NCI-H446 (cell line): ENCODE measurements around the gene AATK.
A peak's percentile ranks its signal among the peaks of the same experiment; 100 is the strongest.

Experiments
- DNase-seq, 2 experiments: peaks; one replicate each; lab custom pipeline; 2025; lab: John Stamatoyannopoulos, UW

Gene AATK, protein sequence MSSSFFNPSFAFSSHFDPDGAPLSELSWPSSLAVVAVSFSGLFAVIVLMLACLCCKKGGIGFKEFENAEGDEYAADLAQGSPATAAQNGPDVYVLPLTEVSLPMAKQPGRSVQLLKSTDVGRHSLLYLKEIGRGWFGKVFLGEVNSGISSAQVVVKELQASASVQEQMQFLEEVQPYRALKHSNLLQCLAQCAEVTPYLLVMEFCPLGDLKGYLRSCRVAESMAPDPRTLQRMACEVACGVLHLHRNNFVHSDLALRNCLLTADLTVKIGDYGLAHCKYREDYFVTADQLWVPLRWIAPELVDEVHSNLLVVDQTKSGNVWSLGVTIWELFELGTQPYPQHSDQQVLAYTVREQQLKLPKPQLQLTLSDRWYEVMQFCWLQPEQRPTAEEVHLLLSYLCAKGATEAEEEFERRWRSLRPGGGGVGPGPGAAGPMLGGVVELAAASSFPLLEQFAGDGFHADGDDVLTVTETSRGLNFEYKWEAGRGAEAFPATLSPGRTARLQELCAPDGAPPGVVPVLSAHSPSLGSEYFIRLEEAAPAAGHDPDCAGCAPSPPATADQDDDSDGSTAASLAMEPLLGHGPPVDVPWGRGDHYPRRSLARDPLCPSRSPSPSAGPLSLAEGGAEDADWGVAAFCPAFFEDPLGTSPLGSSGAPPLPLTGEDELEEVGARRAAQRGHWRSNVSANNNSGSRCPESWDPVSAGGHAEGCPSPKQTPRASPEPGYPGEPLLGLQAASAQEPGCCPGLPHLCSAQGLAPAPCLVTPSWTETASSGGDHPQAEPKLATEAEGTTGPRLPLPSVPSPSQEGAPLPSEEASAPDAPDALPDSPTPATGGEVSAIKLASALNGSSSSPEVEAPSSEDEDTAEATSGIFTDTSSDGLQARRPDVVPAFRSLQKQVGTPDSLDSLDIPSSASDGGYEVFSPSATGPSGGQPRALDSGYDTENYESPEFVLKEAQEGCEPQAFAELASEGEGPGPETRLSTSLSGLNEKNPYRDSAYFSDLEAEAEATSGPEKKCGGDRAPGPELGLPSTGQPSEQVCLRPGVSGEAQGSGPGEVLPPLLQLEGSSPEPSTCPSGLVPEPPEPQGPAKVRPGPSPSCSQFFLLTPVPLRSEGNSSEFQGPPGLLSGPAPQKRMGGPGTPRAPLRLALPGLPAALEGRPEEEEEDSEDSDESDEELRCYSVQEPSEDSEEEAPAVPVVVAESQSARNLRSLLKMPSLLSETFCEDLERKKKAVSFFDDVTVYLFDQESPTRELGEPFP (N-terminal part only)

DNA sequence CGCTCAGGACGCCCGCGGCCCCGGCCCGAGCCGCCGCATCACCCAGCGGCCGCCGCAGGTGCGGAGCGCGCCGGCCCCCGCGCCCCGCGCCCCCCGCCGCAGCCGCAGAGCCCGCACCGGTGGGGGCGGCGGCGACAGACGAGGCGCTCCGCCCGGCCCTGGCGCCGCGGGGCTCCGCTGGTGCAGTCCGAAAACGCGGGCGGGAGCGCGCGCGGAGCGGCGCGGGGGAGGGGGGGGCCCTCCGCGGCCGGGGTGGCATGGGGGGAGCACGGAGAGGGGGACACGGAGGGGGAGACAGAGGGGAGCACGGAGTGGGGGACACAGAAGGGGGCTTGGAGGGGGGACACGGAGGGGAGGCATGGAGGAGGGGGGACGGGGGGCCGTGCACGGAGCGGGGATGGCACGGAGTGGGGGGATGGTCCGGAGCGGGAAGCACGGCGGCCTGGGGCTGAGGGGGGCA, at the start of gene AATK:
Gene AATK, minus strand, starts transcription at position 189 of the 460 bp plus-strand sequence. CDS start 229 bp downstream, outside the sequence.
- no peak for DNase-seq

DNA sequence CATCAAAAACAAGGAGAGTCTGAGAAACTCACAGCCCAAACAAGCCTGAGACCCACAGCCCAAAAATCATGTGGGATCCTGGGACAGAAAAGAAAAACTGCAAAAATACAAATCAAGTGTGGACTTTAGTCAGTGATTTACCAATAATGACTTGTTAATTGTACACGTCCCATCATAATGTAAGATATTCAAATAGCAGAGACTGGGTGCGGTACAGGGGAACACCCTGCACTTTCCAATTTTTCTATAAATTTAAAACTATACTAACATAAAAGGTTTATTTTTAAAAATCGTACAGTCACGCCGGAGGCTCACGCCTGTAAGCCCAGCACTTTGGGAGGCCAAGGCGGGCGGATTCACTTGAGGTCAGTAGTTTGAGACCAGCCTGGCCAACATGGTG, 48.0 kb upstream of the AATK start:
- DNase-seq: no peak

DNA sequence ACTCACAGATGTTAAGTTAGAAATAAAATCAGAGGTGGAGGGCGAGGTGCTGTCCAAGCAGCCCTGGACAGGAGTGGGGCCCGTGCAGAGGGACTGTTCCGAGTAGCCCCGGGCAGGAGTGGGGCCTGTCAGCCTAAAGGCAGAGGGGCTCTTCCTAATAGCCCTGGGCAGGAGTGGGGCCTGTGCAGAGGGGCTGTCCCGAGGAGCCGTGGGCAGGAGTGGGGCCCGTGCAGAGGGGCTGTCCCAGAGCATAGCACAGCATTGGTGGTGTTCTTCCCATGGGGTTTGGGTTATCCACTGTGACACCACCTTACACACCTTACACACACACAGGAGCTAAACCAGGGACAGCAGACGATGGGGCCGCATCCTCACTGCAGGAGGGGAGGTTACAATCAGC, 46.3 kb upstream of the AATK start:
- DNase-seq: no peak

DNA sequence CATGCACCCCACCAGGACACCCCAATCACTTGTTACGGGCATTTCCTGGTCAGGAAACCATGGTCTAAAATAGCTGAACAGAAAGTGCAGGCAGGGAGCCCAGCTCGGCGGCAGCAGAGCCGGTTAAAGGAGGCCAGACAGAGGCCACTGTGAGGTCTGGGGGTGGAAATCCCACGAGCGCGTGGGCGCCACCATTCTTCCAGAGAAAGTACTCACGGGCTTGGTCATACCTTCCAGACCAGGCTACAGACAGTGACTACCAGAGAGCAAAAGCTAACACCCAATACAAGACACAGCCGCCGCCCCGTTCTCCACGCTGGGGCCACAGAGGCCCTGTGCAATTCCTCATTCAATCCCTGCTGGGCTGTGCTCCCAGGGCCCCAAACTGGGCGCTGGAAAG, 44.8 kb upstream of the AATK start:
- no peak for DNase-seq

DNA sequence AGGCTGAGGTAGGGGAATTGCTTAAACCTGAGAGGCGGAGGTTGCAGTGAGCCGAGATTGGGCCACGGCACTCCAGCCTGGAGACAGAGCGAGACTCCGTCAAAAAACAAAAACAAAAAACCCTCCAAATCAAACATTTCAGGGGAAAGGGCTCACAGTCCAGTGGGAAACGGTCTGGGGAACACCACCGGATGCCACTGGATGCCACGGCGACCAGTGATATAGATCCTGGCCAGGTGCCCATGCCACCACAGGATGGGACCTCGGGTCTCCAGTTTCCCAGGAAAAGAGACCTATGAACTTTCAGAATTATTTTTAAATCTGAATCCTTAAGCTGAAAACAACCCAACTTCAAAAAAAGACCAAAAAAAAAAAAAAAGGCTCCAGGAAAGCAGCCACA, 44.4 kb upstream of the AATK start:
- DNase-seq: no peak

DNA sequence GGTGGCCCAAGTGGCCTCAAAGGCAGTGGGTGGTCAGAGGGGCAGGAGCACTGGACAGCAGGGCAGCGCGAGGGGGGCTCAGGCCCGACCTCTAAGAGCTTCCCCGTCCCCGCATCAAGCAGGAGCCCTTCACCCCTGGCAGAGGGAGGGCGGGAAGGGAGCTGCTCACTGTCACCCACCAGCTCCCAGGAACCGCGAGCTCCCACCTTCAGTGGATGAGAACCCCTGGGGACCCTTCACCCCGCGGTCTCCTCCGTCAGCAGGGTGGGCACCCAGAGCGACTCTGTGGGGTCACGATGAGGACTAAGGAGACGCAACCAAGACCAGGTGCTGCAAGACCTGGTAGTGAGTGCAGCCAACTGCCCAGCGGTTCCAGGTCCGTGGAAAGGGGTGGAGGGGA, 43.1 kb upstream of the AATK start:
- no peak for DNase-seq

DNA sequence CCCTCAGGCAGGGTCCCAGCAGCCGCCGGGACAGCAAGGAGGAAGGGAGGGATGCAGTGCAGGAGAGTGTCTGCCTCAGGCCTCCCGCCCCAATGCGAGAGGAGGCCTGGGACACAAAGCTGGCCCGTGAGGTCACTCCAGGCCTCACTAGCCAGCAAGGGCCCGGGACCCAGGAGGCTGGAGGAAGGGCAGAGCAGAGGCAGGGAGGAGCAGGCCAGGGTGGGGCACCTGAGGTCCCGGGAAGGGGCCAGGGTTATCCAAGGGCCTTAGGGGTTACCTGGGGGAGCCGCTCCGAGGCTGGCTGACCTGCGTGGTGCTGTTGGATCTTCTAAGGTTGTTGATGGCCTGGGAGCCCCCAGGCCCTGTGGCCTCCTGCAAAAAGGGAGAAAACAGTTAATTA, 42.6 kb upstream of the AATK start:
- no peak for DNase-seq

DNA sequence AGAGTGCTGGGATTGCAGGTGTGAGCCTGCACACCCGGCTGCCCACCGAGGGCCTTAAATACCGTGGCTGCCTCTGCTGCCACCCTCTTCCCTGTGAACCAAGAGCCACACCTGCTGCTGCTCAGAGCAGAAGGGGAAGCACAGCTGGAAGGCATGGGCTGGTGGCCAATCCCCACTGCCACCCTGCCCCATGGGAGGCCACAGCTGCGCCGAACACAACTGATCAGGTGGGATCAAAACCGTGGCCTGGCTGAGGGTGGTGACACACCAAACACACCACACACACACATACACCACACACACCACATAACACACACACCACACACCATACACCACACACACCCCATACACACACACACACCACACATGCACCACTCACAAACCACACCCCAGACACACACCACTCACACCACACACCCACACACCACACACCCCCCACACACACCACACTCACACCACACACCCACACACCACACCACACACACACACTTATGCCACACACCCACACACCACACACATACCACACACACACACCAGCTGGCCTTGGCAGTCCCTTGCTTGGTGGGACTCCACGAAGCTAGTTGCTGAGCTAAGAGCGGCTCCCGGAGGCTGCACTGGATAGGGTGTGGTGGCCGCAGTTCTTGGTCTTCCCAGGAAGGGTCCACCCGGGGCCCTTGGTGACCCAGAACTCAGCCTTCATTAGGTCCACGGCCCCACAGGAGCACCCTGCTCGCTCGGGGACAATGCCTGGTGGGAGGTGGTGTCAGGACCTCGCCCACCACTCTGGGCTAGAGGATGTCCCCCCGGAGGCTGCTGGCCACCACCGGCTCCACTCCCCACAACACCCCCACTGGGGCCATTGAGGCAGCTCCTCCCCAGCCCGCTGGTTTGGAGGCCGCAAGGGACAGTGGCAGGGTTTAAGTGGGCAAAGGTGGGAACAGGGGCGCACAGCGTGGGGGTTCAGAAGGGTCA, 41.9 kb upstream of the AATK start:
- no peak for DNase-seq

DNA sequence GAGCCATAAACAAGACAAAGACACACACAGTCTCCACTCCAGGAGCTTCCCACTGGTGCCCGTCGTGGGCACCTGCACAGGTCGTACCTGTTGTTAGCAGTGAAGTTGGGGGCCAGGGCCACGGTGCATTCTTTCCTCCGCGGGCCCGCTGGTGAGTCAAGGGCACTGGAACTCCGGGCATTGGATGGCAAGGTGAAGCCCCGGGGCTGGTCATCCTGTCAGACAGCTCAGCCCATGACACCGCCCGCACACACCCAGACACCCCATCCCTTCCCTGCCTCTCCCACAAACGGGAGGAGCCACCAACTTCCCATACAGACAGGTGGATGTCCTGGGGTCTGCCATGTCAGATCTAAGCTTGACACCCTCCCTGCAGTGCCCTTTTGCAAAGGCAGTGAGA, 40.6 kb upstream of the AATK start:
- DNase-seq: no peak

DNA sequence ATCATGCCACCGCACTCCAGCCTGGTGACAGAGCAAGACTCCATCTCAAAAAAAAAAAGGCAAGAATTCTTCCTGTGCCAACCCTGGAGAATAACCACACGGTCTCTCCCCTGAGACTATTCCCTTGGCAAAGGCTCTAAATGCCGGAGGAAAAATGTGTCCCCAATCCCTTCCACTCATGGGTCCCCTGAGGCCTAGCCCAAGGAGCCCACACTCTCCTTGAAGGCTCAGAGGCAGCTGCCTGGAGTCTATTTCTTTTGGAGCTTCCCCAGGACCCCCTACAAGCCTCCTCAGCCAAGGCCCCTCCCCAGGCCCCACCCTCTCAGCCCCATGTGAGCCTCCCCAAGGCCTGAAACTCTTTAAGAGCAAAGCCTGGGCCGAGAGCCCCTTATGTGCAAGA, 40.1 kb upstream of the AATK start:
- DNase-seq: no peak

DNA sequence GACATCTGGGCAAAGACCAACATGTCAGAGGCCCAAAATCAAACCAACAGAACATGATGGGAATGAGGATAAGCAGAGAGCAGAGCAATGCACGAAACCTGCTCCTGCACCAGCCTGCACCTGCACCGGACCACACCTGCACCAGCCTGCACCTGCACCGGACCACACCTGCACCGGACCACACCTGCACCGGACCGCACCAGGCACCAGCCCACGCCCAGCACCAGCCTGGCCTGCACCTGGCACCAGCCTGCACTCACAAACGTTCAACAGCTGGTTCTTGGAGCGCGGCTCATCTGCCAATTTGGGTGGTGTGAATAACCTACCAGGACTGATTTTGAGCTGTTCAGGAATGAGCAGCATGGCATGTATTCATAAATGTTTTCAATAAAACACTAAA, 38.6 kb upstream of the AATK start:
- DNase-seq: no peak

DNA sequence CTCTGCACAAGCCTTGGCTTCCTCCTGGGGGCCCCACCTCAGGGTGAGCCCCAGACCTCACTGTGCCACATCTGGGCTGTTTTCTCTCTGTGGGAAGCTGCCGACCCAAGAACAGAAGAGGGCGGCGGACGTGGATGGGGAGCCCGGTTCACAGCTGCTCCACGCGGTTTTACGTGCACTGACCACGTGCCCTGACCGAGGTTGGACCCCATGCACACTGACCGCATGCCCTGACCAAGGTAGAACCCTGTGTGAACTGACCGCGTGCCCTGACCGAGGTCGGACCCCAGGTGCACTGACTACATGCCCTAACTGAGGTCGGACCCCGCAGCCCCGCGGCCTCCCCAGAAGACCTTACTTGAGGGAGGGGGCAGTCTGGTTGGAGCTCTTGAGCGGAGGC, 37.1 kb upstream of the AATK start:
- DNase-seq: no peak

DNA sequence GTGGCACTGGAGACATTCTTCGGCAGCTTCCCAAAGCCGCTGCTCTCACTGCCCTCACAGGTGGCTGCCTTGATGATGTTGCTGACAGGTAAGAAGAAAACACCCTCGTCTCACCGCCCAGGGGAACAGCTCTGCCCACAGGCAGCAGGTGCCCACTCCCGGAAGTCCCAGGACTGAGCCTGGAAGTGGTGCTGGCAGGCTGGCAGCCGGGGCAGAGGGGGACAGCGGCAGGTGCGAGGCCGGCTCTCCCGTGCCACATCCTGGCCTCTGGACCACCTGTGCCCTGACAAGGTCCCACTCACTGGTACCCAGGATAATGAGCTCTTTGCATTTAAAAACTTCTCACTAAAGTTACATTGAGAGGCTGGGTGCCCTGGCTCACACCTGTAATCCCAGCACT, 36.3 kb upstream of the AATK start:
- no peak for DNase-seq

DNA sequence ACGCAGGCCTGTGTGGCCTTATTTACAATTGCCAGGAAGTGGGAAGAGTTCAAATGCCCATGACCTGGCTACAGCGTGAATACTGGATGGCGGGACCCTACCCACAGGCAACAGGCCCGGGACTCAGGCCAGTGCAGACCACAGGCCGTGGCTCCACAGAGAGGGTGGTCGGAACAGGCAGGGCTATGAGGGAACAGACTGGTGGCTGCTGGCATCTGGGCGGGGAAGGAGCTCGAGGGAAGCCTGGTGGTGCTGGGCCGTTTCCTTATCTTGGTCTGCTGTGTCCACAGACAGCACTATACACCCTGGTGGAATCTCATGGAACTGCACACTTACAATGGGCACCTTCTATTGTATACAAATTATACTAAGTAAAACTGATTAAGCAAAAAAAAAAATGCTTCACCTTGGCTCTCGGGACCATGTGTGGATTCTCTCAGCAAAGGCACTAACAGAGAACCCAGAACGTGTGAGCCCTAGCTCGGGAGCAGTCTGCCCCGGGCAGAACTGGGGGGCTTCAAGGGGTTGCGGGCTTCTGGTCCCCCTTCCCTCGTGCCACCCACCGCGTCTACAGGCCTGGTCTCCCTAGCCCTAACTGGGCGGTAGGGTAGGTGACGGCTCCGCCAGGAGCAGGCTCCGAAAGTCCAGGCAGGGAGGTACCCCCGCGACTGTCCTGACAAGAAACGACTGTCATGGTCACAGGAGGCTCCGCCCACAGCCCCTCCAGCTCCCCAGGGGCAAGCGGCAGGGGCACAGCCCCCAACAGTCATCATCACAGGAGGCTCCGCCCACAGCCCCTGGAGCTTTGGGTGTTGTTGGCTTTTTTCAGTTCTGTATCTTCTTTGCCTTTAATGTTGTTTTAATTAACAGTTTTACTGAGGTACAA, 34.9 kb upstream of the AATK start:
- peak; percentile 34 to 43 for DNase-seq

DNA sequence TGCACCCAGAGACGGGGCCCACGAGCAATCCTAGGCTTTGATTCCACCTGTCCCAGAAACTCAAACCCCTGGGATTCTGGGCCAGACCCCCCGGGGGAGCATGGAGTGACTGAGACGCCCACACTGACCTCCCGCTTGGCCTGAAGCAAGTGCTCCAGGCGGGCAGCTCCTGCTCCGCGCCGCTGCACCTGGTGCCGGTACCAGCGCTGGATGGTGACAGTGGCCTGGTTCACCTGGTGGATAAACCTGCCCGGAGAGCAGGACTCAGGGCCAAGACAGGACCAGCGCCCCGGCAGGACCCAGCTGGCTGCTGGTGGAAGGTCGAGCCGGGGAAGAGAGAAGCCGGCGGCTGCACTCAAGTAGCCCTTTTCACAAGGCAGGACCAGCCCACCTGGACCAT, 34.2 kb upstream of the AATK start:
- no peak for DNase-seq

DNA sequence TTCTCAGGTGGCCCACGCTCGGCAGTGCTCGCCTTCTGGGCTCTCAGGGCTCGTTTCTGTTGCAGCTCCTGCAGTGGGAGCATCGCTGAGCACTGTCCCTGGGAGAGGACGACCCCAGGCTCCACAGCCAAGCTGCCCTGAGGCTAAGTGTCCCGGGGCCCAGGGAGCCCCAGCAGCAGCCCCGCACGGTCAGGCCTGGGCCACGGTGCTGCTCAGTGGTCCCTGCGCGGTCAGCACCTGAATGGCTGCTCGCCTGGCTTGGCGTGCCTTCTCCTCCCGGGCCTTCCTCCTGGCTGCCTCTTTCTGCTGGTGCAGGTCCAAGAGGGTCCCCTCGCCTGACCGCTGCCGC, 33.4 kb upstream of the AATK start:
- no peak for DNase-seq

DNA sequence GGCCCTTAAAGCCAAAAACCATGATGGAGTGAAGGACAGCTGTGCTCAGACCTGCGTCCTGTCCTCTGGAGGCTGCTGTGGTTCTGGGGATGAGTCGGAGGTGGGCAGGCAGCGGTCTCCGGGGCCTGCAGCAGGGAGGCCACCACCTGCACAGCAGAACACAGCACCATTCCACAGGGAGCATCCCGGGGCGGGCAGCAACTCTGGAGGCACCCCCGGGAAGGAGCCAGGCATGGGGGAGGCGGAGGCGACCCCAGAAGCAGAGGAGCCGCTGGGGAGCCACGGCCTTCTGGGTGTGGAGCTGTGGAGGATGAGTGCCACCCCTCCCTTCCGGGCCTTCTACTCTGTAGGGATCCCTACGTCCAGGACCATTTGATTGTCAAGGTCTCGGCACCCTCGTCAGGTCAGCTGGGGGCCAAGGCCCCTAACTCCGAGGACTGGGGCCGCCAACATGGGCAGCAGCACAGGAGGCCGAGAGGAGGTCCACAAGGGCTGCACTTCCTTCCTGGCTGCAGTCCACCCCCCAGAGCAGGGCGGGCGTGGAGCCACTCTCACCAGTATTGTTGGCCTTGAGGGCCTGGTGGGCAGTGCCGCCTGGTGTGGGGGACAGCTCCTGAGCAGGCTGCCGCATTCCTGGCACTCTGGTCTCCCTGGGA, 32.9 kb upstream of the AATK start:
- DNase-seq: no peak

DNA sequence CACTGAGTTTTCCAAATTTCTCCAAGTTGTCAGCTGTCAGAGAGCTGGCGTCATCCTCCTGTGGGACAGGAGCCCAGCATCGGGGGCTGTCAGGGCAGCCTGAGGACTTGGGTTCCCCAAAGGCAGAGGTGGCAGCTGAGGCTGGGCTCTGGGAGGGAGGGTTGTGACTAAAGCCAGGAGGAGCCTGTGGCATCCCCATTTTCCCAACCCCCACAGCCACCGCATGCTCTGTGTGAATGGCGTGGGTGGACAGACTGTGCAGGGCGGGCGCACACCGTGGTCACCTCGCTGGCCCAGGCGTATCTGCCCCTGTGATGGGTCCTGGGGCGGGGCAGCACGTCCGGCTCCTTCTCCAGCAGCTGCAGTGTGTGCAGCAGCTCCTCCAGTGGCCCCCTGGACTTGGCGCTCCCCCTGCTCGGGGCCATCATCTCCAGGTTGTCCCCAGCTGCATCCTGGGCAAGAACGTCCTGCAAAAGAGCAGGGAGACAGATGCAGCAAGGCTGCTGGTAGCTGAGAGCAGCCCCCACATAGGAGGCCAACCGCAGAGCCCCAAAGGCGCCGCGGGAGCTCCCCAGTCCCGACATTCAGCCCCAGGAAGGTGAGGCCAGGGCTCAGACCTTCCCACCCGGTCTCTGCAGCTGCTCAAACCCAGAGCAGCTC, 31.9 kb upstream of the AATK start:
- no peak for DNase-seq

DNA sequence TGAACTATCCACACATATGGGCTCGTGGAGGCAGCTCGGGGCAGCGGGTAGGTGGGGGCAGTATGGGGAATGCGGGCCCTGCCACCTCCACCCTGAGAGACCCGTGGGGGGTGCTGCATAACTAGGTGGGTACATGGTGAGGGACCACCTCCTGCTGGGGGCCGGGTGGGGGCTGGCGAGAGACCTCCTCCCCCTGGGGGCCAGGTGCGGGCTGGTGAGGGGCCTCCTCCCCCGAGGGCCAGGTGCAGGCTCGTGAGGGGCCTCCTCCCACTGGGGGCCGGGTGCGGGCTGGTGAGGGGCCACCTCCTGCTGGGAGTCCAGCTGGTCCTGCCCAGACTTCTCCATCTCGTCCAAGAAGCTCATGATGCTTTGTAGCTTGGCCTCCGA, 31.4 kb upstream of the AATK start:
- DNase-seq: no peak
